ENCODE data around the gene AP2S1.
"Not testable (repeated sequence)": the region's sequence is repeated elsewhere in the genome, so short reads cannot be mapped to it uniquely, and the experiment has no call there.

AP2S1 gene

GRCh38 chr19:46850228-46851203, at the start of gene AP2S1:
AP2S1 (minus strand) TSS chr19:46850846; CDS start chr19:46850766, 80 bp downstream.
- DNase-seq = peak; percentile 99

DNA sequence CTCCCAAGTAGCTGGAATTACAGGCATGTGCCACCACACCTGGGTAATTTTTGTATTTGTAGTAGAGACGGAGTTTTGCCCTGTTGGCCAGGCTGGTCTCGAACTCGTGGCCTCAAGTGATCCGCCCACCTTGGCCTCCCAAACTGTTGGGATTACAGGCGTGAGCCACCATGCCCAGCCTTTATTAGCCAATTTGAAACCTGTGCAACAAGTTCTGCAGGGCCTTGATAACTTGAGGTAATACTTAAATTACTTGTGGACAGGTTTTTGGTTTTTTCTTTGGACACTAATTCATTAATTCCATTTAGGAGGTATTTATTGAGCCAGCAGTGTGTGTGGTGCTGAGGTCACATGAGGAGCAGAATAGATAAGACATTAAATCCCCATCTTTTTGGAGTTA, 49.7 kb upstream of the AP2S1 start:
- DNase-seq = no peak

GRCh38 chr19:46898731-46899130, 48.1 kb upstream of the AP2S1 start:
- DNase-seq = no peak

- no peak for DNase-seq
Measured at GRCh38 chr19:46896076-46896794, 45.6 kb upstream of the AP2S1 start.

- DNase-seq = no peak
Measured at GRCh38 chr19:46892252-46893179, 41.9 kb upstream of the AP2S1 start.

DNA sequence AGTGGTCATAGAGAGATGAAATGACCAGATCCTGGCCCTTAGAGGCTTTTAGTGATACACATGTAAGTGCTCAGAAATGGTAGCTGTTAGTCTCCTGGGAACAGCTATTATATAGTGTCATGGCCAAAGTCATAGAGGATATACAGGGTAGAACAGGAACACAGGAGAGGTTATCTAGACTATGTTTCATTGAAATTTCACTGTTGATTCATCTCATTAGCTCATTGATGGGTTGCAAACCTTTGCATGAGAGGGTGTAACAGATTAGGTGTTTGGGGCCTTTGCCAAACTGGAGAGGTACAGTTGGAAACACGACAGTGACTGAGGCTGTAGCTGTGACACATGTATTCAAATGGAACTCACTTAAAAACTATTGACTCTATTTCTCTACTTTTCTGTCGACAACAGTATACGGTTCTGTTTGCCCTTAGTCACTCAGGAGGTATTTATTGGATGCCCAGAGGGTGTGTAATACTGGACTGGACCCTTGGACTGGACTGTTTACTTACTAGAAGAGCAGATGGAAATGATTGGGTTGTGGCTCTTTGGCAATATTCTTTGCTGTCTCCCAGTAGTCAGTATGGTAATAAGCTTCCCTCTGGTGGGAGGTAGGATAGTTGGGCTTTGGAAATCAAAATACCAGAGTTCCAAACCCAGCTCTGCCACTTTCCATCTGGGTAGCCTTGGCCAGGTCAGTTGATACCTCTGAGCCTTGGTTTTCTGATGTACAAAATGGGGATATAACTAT, 40.0 kb upstream of the AP2S1 start:
- DNase-seq = no peak

- DNase-seq = peak; percentile 12 to 15
Measured at GRCh38 chr19:46887240-46887782, 36.7 kb upstream of the AP2S1 start.

GRCh38 chr19:46886546-46887239, 36.0 kb upstream of the AP2S1 start:
- DNase-seq = no peak

DNA sequence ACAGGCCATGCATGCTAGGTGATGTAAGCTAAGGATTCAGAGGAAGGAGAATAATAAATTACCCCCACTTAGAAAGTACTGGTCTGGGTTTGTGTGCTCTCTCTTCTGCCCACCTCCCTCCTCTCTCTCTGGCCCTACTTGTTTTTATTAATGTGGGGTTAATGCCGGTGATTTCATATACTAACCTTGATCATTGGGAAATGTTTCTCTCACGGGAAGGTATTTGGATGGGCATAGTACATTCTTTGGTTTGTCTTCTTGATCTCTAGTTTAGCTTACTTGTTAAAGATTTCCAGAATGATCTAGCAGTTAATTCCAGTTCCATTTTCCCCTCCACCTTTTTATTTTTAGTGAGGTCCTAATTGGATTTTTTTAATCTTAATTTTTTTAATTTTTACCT, 34.8 kb upstream of the AP2S1 start:
- no peak for DNase-seq

DNA sequence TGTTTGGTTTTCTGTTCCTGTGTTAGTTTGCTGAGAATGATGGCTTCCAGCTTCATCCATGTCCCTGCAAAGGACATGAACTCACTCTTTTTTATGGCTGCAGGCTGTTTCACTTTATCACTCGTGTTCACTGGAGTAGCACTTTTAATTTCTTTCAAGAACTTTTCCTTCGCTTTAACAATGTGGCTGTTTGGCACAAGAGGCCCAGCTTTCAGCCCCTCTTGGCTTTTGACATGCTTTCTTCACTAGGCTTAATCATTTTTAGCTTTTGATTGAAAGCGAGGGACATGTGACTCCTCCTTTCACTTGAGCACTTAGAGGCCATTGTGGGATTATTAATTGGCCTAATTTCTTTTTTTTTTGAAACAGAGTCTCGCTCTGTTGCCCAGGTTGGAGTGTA, 32.1 kb upstream of the AP2S1 start:
- DNase-seq = not testable (repeated sequence)

GRCh38 chr19:46882034-46882433, 31.4 kb upstream of the AP2S1 start:
- no peak for DNase-seq

- DNase-seq = no peak
Measured at GRCh38 chr19:46881092-46881491, 30.4 kb upstream of the AP2S1 start.

DNA sequence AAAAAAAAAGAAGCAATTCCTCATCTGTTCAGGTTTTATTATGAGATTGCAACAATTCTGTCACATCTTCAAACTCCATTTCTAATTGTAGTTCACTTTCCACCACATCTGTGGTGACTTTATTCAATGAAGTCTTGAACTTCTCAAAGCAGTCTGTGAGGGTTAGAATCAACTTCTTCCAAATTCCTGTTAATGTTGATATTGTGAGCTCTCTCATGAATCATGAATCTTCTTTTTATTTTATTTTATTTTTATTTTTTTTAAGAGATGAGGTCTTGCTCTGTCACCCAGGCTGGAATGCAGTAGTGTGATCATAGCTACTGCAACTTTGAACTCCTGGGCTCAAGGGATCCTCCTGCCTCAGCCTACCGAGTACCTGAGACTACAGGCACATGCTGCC, 29.8 kb upstream of the AP2S1 start:
- no peak for DNase-seq

DNA sequence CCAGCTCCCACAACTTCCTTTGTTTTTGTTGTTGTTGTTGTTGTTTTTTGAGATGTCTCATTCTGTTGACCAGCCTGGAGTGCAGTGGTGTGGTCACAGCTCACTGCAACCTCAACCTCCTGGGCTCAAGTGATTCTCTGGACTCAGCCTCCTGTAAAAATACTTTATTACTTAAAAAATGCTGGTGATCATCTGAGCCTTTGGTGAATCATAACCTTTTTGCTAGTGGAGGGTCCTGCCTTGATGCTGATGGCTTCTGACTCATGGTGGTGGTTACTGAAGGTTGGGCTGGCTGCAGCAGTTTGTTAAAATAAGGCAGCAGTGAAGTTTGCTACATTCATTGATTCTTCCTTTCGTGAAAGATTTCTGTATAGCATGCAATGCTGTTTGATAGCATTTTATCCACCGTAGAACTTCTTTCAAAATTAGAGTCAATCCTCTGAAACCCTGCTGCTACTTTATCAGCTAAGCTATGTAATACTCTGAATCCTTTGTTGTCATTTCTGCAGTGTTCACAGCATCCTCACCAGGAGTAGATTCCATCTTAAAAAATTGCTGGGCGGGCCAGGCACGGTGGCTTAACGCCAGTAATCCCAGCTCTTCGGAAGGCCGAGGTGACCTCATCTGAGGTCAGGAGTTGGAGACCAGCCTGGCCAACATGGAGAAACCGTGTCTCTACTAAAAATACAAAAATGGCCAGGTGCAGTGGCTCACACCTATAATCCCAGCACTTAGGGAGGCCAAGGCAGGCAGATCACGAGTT, 28.1 kb upstream of the AP2S1 start:
- no peak for DNase-seq

DNA sequence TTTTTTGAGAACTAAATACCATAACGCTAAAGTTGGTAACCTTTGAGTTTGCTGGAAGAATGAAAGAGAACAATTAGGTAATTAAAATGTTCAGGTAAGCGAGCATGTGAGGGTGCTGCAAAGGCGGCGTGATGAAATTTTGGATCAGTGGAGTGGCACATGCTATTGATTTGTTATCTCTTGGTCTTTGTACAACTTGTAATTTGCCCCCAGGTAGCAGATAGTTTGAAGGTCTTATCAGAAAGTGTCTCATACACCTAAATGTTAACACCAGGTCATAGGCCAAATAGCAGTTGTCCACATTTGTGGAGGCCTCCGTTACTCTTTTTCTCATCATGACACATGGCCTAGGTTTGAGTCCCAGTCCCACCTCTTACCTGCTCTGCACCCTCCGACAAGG, 25.0 kb upstream of the AP2S1 start:
- DNase-seq = no peak

GRCh38 chr19:46875234-46875633, 24.6 kb upstream of the AP2S1 start:
- no peak for DNase-seq

DNA sequence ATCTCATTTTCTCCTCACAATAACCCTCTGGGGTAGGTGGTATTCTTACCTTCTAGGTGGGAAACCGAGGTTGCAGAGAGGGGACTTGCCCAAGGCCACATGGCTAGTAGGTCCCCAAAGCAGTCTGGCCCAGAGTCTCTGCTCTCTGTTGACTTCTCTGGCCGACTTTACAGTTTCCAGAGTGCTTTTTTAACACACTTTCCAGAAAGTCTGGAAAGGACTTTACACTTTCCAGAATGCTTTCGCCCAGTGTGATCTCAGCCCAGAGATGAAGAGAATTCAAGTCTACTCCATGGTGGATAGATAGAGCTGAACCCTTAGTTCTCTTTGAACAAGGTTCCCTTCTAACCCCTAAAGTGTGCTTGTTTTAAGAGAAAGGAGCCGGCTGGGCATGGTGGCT, 22.3 kb upstream of the AP2S1 start:
- no peak for DNase-seq

DNA sequence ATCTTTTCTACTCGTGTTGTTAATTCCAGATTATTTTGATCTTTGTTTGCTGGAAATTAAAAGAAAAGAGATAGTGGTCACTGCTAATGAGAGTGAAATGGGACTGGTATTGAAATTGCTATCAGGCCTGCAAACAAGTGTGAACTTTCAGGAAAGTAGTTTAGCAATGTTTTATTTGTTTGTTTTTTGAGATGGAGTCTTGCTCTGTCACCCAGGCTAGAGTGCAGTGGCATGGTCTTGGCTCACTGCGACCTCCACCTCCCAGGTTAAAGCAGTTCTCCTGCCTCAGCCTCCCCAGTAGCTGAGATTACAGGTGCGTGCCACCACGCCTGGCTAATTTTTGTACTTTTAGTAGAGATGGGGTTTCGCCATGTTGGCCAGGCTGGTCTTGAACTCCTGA, 20.5 kb upstream of the AP2S1 start:
- not testable (repeated sequence) for DNase-seq

- DNase-seq = no peak
Measured at GRCh38 chr19:46868025-46868802, 17.6 kb upstream of the AP2S1 start.

- DNase-seq = no peak
Measured at GRCh38 chr19:46867170-46867569, 16.5 kb upstream of the AP2S1 start.

All from Kasumi-1 (cell line).